Limb (tissue), 2 donors: Measurements from ENCODE around the gene FAM25A.
"Not testable (repeated sequence)": the region's sequence is repeated elsewhere in the genome, so short reads cannot be mapped to it uniquely, and the experiment has no call there.

Source experiments
- DNase-seq, 2 donors: peaks; one replicate each; pipeline ENCODE4 v3.0.0-alpha.2; 2016; ENCODE audit errors: extremely low spot score in 2 of 2

FAM25A gene

GRCh38 chr10:87020056-87020455, at the start of gene FAM25A:
FAM25A (plus strand) TSS chr10:87020294; CDS start chr10:87020325, 31 bp downstream.
- not testable (repeated sequence) for DNase-seq

GRCh38 chr10:86970982-86971231, 49.2 kb upstream of the FAM25A start:
- peak in 1 of 2 donors; percentile 53 for DNase-seq

- DNase-seq = peak in 1 of 2 donors; percentile 91
Measured at GRCh38 chr10:86971232-86971991, 48.7 kb upstream of the FAM25A start.

GRCh38 chr10:86972613-86973380, 47.3 kb upstream of the FAM25A start:
- DNase-seq = no peak

GRCh38 chr10:86974484-86974883, 45.6 kb upstream of the FAM25A start:
- no peak for DNase-seq

GRCh38 chr10:86976362-86977056, 43.6 kb upstream of the FAM25A start:
- DNase-seq = no peak

GRCh38 chr10:86978457-86978856, 41.6 kb upstream of the FAM25A start:
- DNase-seq = not testable (repeated sequence)

- DNase-seq = no peak
Measured at GRCh38 chr10:86979296-86979818, 40.7 kb upstream of the FAM25A start.

GRCh38 chr10:86979977-86980448, 40.1 kb upstream of the FAM25A start:
- no peak for DNase-seq

- DNase-seq = not testable (repeated sequence)
Measured at GRCh38 chr10:86981020-86981419, 39.1 kb upstream of the FAM25A start.

- no peak for DNase-seq
Measured at GRCh38 chr10:86981716-86982115, 38.4 kb upstream of the FAM25A start.

GRCh38 chr10:86984498-86984897, 35.6 kb upstream of the FAM25A start:
- DNase-seq = not testable (repeated sequence)

- no peak for DNase-seq
Measured at GRCh38 chr10:86988520-86988919, 31.6 kb upstream of the FAM25A start.

- not testable (repeated sequence) for DNase-seq
Measured at GRCh38 chr10:86991362-86991761, 28.7 kb upstream of the FAM25A start.

GRCh38 chr10:86992456-86992855, 27.6 kb upstream of the FAM25A start:
- DNase-seq = no peak

- no peak for DNase-seq
Measured at GRCh38 chr10:86992929-86993328, 27.2 kb upstream of the FAM25A start.

- not testable (repeated sequence) for DNase-seq
Measured at GRCh38 chr10:86999802-87000403, 20.2 kb upstream of the FAM25A start.

- no peak for DNase-seq
Measured at GRCh38 chr10:87000491-87000890, 19.6 kb upstream of the FAM25A start.

- not testable (repeated sequence) for DNase-seq
Measured at GRCh38 chr10:87007124-87007523, 13.0 kb upstream of the FAM25A start.

- not testable (repeated sequence) for DNase-seq
Measured at GRCh38 chr10:87007674-87008073, 12.4 kb upstream of the FAM25A start.

- not testable (repeated sequence) for DNase-seq
Measured at GRCh38 chr10:87008303-87008702, 11.8 kb upstream of the FAM25A start.
